Epithelial cell of esophagus (primary cell): ENCODE results near the gene ANKHD1.
"Not testable (repeated sequence)": the region's sequence is repeated elsewhere in the genome, so short reads cannot be mapped to it uniquely, and the experiment has no call there.

Experiments used
- DNase-seq: peaks from one replicate; pipeline ENCODE4 v3.0.0; 2010; ENCODE audit warnings: low read depth
- H3K4me3 ChIP-seq: 2 replicates; pipeline ENCODE4 v1.5.1; 2011; ENCODE audit warnings: mild to moderate bottlenecking, low read length, control low read depth
- TF ChIP-seq, protein P1 (sequence below): IDR thresholded peaks from 2 replicates; pipeline ENCODE4 v1.5.1; 2011; ENCODE audit warnings: low read depth, mild to moderate bottlenecking, low read length, control low read depth, inconsistent platforms; ENCODE audit not compliant: insufficient read depth; ENCODE audit errors: missing control alignments

ANKHD1 gene

DNA sequence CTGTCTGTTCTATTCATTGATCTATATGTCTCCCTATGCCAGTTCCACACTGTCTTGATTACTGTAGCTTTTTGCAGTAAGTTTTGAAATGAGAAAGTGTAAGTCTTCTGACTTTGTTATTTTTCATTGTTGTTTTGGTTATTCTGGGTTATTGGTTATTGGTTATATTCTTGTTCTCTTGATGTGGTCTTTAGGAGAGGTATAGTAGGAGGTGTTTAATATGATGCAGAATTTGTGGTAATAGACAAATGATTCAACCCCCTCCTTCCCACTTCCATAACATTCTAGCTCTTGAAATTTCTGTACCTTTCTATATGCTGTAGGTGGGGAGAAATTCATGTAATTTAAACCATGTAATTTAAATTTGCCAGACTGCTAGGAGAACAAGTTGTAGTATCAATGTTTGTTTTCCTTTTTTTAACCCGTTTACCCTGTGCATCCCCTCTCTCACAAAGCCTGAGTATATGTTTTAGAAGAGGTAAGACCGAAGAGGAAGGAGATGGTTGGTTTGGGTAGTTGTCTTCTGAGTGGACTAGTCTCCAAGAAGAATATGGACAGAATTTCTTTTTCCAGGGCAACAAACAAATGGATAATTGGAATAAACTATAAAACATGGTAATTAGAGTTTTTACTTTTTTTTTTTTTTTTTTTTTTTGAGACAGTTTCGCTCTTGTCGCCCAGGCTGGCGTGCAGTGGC lies 19.2 kb downstream of the ANKHD1 start:
- H3K4me3 ChIP-seq = no peak overlapping the region
- TF ChIP-seq, protein P1, sequence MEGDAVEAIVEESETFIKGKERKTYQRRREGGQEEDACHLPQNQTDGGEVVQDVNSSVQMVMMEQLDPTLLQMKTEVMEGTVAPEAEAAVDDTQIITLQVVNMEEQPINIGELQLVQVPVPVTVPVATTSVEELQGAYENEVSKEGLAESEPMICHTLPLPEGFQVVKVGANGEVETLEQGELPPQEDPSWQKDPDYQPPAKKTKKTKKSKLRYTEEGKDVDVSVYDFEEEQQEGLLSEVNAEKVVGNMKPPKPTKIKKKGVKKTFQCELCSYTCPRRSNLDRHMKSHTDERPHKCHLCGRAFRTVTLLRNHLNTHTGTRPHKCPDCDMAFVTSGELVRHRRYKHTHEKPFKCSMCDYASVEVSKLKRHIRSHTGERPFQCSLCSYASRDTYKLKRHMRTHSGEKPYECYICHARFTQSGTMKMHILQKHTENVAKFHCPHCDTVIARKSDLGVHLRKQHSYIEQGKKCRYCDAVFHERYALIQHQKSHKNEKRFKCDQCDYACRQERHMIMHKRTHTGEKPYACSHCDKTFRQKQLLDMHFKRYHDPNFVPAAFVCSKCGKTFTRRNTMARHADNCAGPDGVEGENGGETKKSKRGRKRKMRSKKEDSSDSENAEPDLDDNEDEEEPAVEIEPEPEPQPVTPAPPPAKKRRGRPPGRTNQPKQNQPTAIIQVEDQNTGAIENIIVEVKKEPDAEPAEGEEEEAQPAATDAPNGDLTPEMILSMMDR = no peak
- DNase-seq = no peak

DNA sequence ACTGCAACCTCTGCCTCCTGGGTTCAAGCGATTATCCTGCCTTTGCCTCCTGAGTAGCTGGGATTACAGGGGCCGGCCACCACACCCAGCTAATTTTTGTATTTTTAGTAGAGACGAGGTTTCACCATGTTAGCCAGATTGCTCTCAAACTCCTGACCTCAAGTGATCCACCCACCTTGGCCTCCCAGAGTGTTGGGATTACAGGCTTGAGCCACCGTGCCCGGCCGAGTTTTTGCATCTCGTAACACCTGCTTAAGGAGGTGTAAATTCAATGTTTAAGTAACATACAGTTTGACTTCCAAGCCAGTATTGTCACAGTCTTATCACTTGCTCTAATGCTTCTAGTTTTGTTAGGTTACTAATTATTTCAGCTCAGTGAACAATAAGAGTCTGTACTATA lies 19.7 kb downstream of the ANKHD1 start:
- not testable (repeated sequence) for H3K4me3 ChIP-seq, DNase-seq

DNA sequence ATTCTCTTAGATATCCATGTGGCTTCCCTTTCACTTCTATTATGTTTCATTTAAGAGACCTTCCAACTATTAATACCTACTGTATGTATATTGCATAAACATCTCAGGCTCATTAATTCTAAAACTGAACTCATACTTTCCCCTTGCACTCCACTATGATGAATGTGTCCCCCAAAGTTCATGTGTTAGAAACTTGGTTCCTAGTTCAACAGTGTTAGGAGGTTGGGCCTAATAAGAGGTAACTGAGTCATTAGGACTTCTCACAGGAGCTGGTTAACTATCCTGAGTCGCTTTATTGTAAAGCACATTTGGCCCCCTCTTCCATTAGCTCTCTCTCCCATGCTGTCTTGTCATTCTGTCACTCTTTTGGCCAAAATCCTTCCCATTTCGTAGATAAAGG lies 22.0 kb downstream of the ANKHD1 start:
- no peak for DNase-seq
- TF ChIP-seq, protein P1 = no peak
- H3K4me3 ChIP-seq = no peak overlapping the region

DNA sequence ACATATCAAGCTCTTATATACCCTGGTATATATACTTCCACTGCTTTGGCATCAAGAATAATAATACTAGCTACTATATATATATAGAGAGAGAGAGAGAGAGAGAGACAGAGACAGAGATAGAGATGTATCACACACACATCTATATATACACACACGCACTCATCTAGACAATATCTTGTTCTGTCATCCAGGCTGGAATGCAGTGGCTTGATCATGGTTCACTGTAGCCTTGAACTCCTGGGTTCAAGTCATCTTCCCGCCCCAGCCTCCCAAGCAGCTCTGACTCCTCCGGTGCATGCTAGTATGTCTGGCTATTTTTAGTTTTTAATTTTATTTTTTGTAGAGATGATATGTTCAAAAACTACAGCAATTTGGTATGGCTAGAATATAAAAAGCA lies 22.5 kb downstream of the ANKHD1 start:
- H3K4me3 ChIP-seq = no peak overlapping the region
- TF ChIP-seq, protein P1 = no peak
- DNase-seq = no peak

DNA sequence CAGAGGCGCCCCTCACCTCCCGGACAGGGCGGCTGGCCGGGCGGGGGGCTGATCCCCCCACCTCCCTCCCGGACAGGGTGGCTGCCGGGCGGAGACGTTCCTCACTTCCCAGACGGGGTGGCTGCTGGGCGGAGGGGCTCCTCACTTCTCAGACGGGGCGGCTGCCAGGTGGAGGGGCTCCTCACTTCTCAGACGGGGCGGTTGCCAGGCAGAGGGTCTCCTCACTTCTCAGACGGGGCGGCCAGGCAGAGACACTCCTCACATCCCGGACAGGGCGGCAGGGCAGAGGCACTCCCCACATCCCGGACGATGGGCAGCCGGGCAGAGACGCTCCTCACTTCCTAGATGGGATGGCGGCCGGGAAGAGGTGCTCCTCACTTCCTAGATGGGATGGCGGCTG lies 26.1 kb downstream of the ANKHD1 start:
- DNase-seq, H3K4me3 ChIP-seq: not testable (repeated sequence)

DNA sequence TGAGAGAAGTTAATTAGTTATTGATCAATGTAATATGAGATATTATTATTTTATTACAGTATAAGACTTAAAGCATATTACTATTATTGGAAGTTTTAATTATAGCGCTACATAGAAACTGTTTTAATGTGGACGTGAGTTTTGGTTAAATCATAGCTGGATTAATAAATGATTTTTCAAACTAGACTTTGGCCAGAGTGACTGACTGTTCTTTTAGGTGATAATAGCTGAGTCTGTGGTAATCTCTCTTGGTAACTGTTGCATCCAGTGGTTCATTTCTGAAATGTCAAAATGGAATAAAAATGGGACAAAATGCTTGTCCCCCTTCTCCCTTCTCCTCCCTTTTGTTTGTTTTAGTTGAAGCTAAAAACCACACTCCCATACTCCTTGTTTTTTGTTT lies 28.1 kb downstream of the ANKHD1 start:
- DNase-seq = no peak
- TF ChIP-seq, protein P1 = no peak
- no peak overlapping the region for H3K4me3 ChIP-seq

DNA sequence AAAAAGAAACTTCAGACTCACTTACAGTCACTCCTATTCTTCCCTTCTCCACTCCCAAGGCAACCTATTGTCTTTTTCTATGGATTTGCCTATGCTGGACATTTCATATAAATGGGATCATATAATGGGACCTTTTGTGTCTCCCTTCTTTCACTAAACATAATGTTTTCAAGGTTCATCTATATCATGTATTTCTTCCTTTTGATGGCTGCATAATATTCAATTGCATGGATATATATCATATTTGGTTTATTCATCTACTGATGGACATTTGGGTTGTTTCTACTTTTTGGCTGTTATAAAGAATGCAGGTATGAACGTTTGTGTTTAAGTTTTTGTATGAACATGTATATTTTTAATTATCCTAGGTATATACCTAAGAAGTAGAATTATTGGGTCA lies 30.6 kb downstream of the ANKHD1 start:
- no peak for DNase-seq
- H3K4me3 ChIP-seq = no peak overlapping the region
- TF ChIP-seq, protein P1 = no peak

DNA sequence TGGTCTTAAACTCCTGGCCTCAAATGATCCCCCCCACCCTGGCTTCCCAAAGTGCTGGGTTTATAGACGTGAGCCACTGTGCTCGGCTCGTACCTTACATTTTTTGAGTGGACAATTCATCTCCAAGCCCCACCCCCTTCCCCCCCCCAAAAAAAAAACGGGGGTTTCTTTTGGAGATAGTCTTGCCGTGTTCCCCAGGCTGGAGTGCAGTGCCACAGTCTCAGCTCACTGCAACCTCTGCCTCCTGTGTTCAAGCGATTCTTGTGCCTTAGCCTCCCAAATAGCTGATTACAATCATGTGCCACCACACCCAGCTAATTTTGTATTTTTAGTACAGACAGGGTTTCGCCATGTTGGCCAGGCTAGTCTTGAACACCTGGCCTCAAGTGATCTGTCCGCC lies 31.3 kb downstream of the ANKHD1 start:
- no peak for DNase-seq
- TF ChIP-seq, protein P1 = no peak
- H3K4me3 ChIP-seq = no peak overlapping the region

DNA sequence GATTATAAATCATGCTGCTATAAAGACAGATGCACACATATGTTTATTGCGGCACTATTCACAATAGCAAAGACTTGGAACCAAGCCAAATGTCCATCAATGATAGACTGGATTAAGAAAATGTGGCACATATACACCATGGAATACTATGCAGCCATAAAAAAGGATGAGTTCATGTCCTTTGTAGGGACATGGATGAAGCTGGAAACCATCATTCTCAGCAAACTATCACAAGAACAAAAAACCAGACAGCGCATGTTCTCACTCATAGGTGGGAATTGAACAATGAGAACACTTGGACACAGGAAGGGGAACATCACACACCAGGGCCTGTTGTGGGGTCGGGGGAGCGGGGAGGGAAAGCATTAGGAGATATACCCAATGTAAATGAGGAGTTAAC lies 55.7 kb downstream of the ANKHD1 start:
- DNase-seq, H3K4me3 ChIP-seq: not testable (repeated sequence)
